GM19397 (cell line): Measurements from ENCODE around the gene VEZT.
"Not testable (repeated sequence)": the region's sequence is repeated elsewhere in the genome, so short reads cannot be mapped to it uniquely, and the experiment has no call there.

Experiments used
- ATAC-seq: cut with Tn5 transposase; IDR thresholded peaks from one replicate; pipeline ENCODE4 v1.9.1; 2021; ENCODE audit warnings: mild to moderate bottlenecking, moderate library complexity; ENCODE audit not compliant: unreplicated experiment

VEZT gene

GRCh38 chr12:95318071-95318545, 100.5 kb downstream of the VEZT start:
- ATAC-seq, result no peak

GRCh38 chr12:95319694-95320331, 102.2 kb downstream of the VEZT start:
- no peak for ATAC-seq

GRCh38 chr12:95321516-95322246, 104.1 kb downstream of the VEZT start:
- no peak for ATAC-seq

- ATAC-seq, result no peak
Observed at GRCh38 chr12:95322326-95322725, 104.7 kb downstream of the VEZT start.

GRCh38 chr12:95323212-95323611, 105.6 kb downstream of the VEZT start:
- ATAC-seq, result no peak

GRCh38 chr12:95324246-95324645, 106.6 kb downstream of the VEZT start:
- not testable (repeated sequence) for ATAC-seq

GRCh38 chr12:95325501-95325900, 107.9 kb downstream of the VEZT start:
- no peak for ATAC-seq

GRCh38 chr12:95326445-95326844, 108.8 kb downstream of the VEZT start:
- ATAC-seq, result no peak

GRCh38 chr12:95326855-95327254, 109.2 kb downstream of the VEZT start:
- ATAC-seq, result no peak

- no peak for ATAC-seq
Observed at GRCh38 chr12:95328708-95329107, 111.1 kb downstream of the VEZT start.

GRCh38 chr12:95335948-95336347, 118.3 kb downstream of the VEZT start:
- ATAC-seq, result no peak

GRCh38 chr12:95336387-95337067, 118.9 kb downstream of the VEZT start:
- no peak for ATAC-seq

GRCh38 chr12:95337146-95337545, 119.5 kb downstream of the VEZT start:
- ATAC-seq, result no peak

- ATAC-seq, result no peak
Observed at GRCh38 chr12:95339086-95339788, 121.6 kb downstream of the VEZT start.

- no peak for ATAC-seq
Observed at GRCh38 chr12:95342008-95342407, 124.4 kb downstream of the VEZT start.

GRCh38 chr12:95343461-95344230, 126.0 kb downstream of the VEZT start:
- ATAC-seq, result no peak

- ATAC-seq, result no peak
Observed at GRCh38 chr12:95349291-95349690, 131.7 kb downstream of the VEZT start.

- no peak for ATAC-seq
Observed at GRCh38 chr12:95351748-95352147, 134.1 kb downstream of the VEZT start.
